Measurements from ENCODE around the gene CDC20. TPM values are rescaled to one million over a fixed set of nuclear protein-coding genes. Genes with fewer than 3 reads are reported as not detected.

The CDC20 gene
- total and polyA plus RNA-seq, 2 donors, result 14.1 to 68.1 TPM

DNA sequence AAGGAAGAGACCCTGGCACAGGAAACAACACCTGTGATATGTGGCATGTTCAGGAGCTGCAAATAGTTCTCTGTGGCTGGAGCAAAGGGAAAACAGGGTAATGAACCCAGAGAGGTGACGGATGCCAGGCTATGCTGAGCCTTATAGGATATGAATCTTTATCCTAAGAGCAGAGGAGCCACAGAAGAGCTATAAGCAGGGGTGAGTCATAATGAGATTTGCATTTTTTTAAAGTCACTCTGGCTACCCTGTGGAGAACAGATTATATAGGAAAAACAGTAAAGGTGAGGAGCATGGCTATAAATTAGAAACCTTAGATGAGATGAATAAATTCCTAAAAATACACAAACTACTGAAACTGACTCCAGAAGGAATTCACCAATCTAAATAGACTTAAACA lies 34.0 kb upstream of the CDC20 start:
- Histone ChIP-seq H3K4me1 (ENCODE audit: control insufficient read depth in 2 of 2, insufficient read depth in 2 of 2, low read length in 2 of 2) (peaks cover 0 to 1% of the 10 kb centered on the region in 2 donors), H3K27ac (ENCODE audit: low read depth in 1 of 2, low read length in 1 of 2) (no peak overlapping the region), H3K4me3 (ENCODE audit: low read length in 2 of 2) (no peak overlapping the region), H3K9me3 (ENCODE audit: control insufficient read depth in 2 of 2, insufficient read depth in 1 of 2, low read length in 1 of 2) (peaks cover 0 to 14% of the 10 kb centered on the region in 2 donors), H3K36me3 (ENCODE audit: control insufficient read depth in 2 of 2, insufficient read depth in 2 of 2, low read length in 1 of 2) (no peaks in the 10 kb centered on the region), H3K27me3 (ENCODE audit: control insufficient read depth in 2 of 2, insufficient read depth in 1 of 2, low read length in 1 of 2) (no peaks in the 10 kb centered on the region)
- no peak for DNase-seq (ENCODE audit: low read depth in 6 of 9, low spot score in 9 of 9)
- 60% methylated on average over 1 of the region's 1 CpG for WGBS

GRCh38 chr1:43325381-43325780 lies 33.4 kb upstream of the CDC20 start:
- no peaks in the 10 kb centered on the region for H3K36me3 ChIP-seq (ENCODE audit: control insufficient read depth in 2 of 2, insufficient read depth in 2 of 2, low read length in 1 of 2)
- DNase-seq (ENCODE audit: low read depth in 6 of 9, low spot score in 9 of 9), result no peak

GRCh38 chr1:43327549-43328292 lies 31.1 kb upstream of the CDC20 start:
- peaks cover 0 to 8% of the 10 kb centered on the region in 2 donors for H3K4me1 ChIP-seq (ENCODE audit: control insufficient read depth in 2 of 2, insufficient read depth in 2 of 2, low read length in 2 of 2)
- no peak overlapping the region for H3K27ac ChIP-seq (ENCODE audit: low read depth in 1 of 2, low read length in 1 of 2)
- DNase-seq (ENCODE audit: low read depth in 6 of 9, low spot score in 9 of 9), result no peak
- WGBS, result 98% methylated on average over 1 of the region's 1 CpG
- peaks cover 0 to 14% of the 10 kb centered on the region in 2 donors for H3K9me3 ChIP-seq (ENCODE audit: control insufficient read depth in 2 of 2, insufficient read depth in 1 of 2, low read length in 1 of 2)
- H3K36me3 ChIP-seq (ENCODE audit: control insufficient read depth in 2 of 2, insufficient read depth in 2 of 2, low read length in 1 of 2), result no peaks in the 10 kb centered on the region
- H3K4me3 ChIP-seq (ENCODE audit: low read length in 2 of 2), result no peak overlapping the region
- no peaks in the 10 kb centered on the region for H3K27me3 ChIP-seq (ENCODE audit: control insufficient read depth in 2 of 2, insufficient read depth in 1 of 2, low read length in 1 of 2)

More at GRCh38 chr1:43325381-43325780, 33.4 kb upstream of the CDC20 start:
- Histone ChIP-seq H3K4me3 (ENCODE audit: low read length in 2 of 2) (no peak overlapping the region), H3K27me3 (ENCODE audit: control insufficient read depth in 2 of 2, insufficient read depth in 1 of 2, low read length in 1 of 2) (no peaks in the 10 kb centered on the region), H3K4me1 (ENCODE audit: control insufficient read depth in 2 of 2, insufficient read depth in 2 of 2, low read length in 2 of 2) (peaks cover 0 to 6% of the 10 kb centered on the region in 2 donors), H3K27ac (ENCODE audit: low read depth in 1 of 2, low read length in 1 of 2) (no peak overlapping the region), H3K9me3 (ENCODE audit: control insufficient read depth in 2 of 2, insufficient read depth in 1 of 2, low read length in 1 of 2) (peaks cover 0 to 14% of the 10 kb centered on the region in 2 donors)

DNA sequence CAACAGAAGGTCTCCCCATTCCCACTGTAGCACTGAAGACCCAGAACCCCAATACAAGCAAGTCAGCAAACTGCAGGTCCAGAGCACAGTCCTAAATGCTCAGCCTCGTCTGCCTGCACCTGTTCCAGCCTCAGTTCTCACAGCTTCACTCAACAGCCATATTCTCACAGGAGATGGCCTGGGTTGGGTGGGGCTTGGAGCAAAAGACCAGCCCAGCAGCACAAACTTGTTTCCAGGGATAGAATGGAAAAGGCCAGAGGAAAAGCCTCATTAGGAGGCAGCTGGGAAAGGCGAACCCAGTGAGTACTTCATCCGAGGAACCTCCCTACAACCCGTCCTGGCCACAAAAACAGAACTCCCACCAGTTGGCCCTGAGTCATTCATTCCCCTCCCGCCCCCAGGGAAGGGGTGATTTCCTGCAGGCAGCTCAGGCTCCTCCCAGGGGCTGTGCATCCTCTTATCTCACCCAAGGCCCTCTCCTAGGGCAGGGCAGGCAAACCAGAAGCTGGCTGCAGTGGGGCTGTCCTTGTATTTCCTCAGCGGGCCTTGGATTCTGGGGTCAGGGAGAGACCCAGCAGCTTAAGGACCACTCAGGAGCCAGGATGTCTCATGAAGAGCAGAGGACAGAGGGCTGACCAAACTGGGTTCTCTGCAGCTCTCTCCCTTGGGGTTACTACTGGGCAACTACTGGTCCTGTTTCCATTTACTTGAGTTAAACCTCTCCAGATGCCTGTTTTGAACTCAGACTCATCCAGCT lies 28.6 kb upstream of the CDC20 start:
- Histone ChIP-seq H3K36me3 (ENCODE audit: control insufficient read depth in 2 of 2, insufficient read depth in 2 of 2, low read length in 1 of 2) (no peaks in the 10 kb centered on the region), H3K4me3 (ENCODE audit: low read length in 2 of 2) (no peak overlapping the region), H3K9me3 (ENCODE audit: control insufficient read depth in 2 of 2, insufficient read depth in 1 of 2, low read length in 1 of 2) (peaks cover 0 to 14% of the 10 kb centered on the region in 2 donors), H3K4me1 (ENCODE audit: control insufficient read depth in 2 of 2, insufficient read depth in 2 of 2, low read length in 2 of 2) (peaks cover 0 to 8% of the 10 kb centered on the region in 2 donors), H3K27me3 (ENCODE audit: control insufficient read depth in 2 of 2, insufficient read depth in 1 of 2, low read length in 1 of 2) (no peaks in the 10 kb centered on the region), H3K27ac (ENCODE audit: low read depth in 1 of 2, low read length in 1 of 2) (no peak overlapping the region)
- 37% methylated on average over 6 of the region's 6 CpGs for WGBS
- DNase-seq (ENCODE audit: low read depth in 6 of 9, low spot score in 9 of 9), result peak in 2 of 9 donors; percentile 7 to 13

DNA sequence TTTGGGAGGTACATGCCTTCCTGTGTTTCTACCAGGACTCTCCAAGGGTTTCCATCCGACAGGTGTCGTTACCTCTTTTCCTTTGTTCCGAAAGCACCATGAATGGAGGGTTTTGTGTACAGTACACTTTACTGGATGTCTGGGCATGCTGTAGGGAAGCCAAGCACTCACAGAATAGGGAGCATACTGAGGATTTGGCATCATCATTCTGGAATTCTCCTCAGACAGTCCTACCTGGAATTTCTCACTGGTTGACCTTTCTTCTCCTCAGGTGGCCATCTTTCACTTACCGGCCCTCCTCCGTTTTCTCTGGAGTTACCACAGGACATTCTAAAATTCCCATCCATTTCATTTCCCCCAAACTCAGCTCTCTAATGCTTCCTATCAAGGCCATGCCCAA lies 27.1 kb upstream of the CDC20 start:
- H3K4me1 ChIP-seq (ENCODE audit: control insufficient read depth in 2 of 2, insufficient read depth in 2 of 2, low read length in 2 of 2), result peaks cover 0 to 8% of the 10 kb centered on the region in 2 donors
- DNase-seq (ENCODE audit: low read depth in 6 of 9, low spot score in 9 of 9), result no peak
- H3K36me3 ChIP-seq (ENCODE audit: control insufficient read depth in 2 of 2, insufficient read depth in 2 of 2, low read length in 1 of 2), result no peaks in the 10 kb centered on the region
- H3K9me3 ChIP-seq (ENCODE audit: control insufficient read depth in 2 of 2, insufficient read depth in 1 of 2, low read length in 1 of 2), result peaks cover 0 to 8% of the 10 kb centered on the region in 2 donors
- WGBS, result 97% methylated on average over 5 of the region's 5 CpGs
- no peak overlapping the region for H3K4me3 ChIP-seq (ENCODE audit: low read length in 2 of 2)
- no peak overlapping the region for H3K27ac ChIP-seq (ENCODE audit: low read depth in 1 of 2, low read length in 1 of 2)
- no peaks in the 10 kb centered on the region for H3K27me3 ChIP-seq (ENCODE audit: control insufficient read depth in 2 of 2, insufficient read depth in 1 of 2, low read length in 1 of 2)

GRCh38 chr1:43334453-43335205 lies 24.2 kb upstream of the CDC20 start:
- no peak for DNase-seq (ENCODE audit: low read depth in 6 of 9, low spot score in 9 of 9)
- Histone ChIP-seq H3K4me3 (ENCODE audit: low read length in 2 of 2) (no peak overlapping the region), H3K27me3 (ENCODE audit: control insufficient read depth in 2 of 2, insufficient read depth in 1 of 2, low read length in 1 of 2) (no peaks in the 10 kb centered on the region), H3K4me1 (ENCODE audit: control insufficient read depth in 2 of 2, insufficient read depth in 2 of 2, low read length in 2 of 2) (peaks cover 0 to 8% of the 10 kb centered on the region in 2 donors), H3K36me3 (ENCODE audit: control insufficient read depth in 2 of 2, insufficient read depth in 2 of 2, low read length in 1 of 2) (no peaks in the 10 kb centered on the region), H3K9me3 (ENCODE audit: control insufficient read depth in 2 of 2, insufficient read depth in 1 of 2, low read length in 1 of 2) (no peaks in the 10 kb centered on the region), H3K27ac (ENCODE audit: low read depth in 1 of 2, low read length in 1 of 2) (no peak overlapping the region)
- 80% methylated on average over 7 of the region's 7 CpGs for WGBS

GRCh38 chr1:43337588-43337987 lies 21.2 kb upstream of the CDC20 start, which contains the start of gene MPL:
MPL (plus strand) TSS chr1:43337818; CDS start chr1:43337849, 31 bp downstream.
- H3K36me3 ChIP-seq (ENCODE audit: control insufficient read depth in 2 of 2, insufficient read depth in 2 of 2, low read length in 1 of 2), result no peaks in the 10 kb centered on the region
- H3K27me3 ChIP-seq (ENCODE audit: control insufficient read depth in 2 of 2, insufficient read depth in 1 of 2, low read length in 1 of 2), result no peaks in the 10 kb centered on the region
- H3K4me3 ChIP-seq (ENCODE audit: low read length in 2 of 2), result no peak within 1 kb of the TSS
- 61% methylated on average over 3 of the region's 3 CpGs for WGBS
- H3K4me1 ChIP-seq (ENCODE audit: control insufficient read depth in 2 of 2, insufficient read depth in 2 of 2, low read length in 2 of 2), result no peaks in the 10 kb centered on the region
- DNase-seq (ENCODE audit: low read depth in 6 of 9, low spot score in 9 of 9), result no peak
- H3K9me3 ChIP-seq (ENCODE audit: control insufficient read depth in 2 of 2, insufficient read depth in 1 of 2, low read length in 1 of 2), result no peaks in the 10 kb centered on the region
- H3K27ac ChIP-seq (ENCODE audit: low read depth in 1 of 2, low read length in 1 of 2), result no peak within 1 kb of the TSS

- H3K27ac ChIP-seq (ENCODE audit: low read depth in 1 of 2, low read length in 1 of 2), result no peak overlapping the region
- H3K4me3 ChIP-seq (ENCODE audit: low read length in 2 of 2), result no peak overlapping the region
- no peaks in the 10 kb centered on the region for H3K36me3 ChIP-seq (ENCODE audit: control insufficient read depth in 2 of 2, insufficient read depth in 2 of 2, low read length in 1 of 2)
- H3K4me1 ChIP-seq (ENCODE audit: control insufficient read depth in 2 of 2, insufficient read depth in 2 of 2, low read length in 2 of 2), result no peaks in the 10 kb centered on the region
- no peaks in the 10 kb centered on the region for H3K9me3 ChIP-seq (ENCODE audit: control insufficient read depth in 2 of 2, insufficient read depth in 1 of 2, low read length in 1 of 2)
- no peaks in the 10 kb centered on the region for H3K27me3 ChIP-seq (ENCODE audit: control insufficient read depth in 2 of 2, insufficient read depth in 1 of 2, low read length in 1 of 2)
- WGBS, result 70% methylated on average over 5 of the region's 5 CpGs
- DNase-seq (ENCODE audit: low read depth in 6 of 9, low spot score in 9 of 9), result no peak
These were observed 20.8 kb upstream of the CDC20 start for GRCh38 chr1:43338001-43338400.

Measured in thymus (tissue), 11 donors.